ENCODE measurements around the gene NT5C3B. TPM values are rescaled to one million over a fixed set of nuclear protein-coding genes. Genes with fewer than 3 reads are reported as not detected.
"Not testable (repeated sequence)": the region's sequence is repeated elsewhere in the genome, so short reads cannot be mapped to it uniquely, and the experiment has no call there.

The NT5C3B gene
- total RNA-seq, 1 donor from 2014 or later, result 67.6 TPM

- H3K4me3 ChIP-seq (ENCODE audit: low read depth, low read length), result peak within 1 kb of the TSS; percentile 82
- DNase-seq (ENCODE audit: low read depth), result no peak
- no peak for TF ChIP-seq CTCF (conservative IDR thresholded peaks at IDR 0.05; ENCODE audit: low read depth, low read length)
These were observed 1.9 kb upstream of the NT5C3B start, which contains the start of gene KLHL10 for GRCh38 chr17:41837761-41838538. TSS of gene KLHL10 (plus strand) at chr17:41837825. CDS start at chr17:41837933, 108 bp downstream.

GRCh38 chr17:41836550-41837196, 641 bp upstream of the NT5C3B start:
- TF ChIP-seq CTCF (conservative IDR thresholded peaks at IDR 0.05; ENCODE audit: low read depth, low read length), result no peak
- H3K4me3 ChIP-seq (ENCODE audit: low read depth, low read length), result peak overlapping the region; percentile 82
- DNase-seq (ENCODE audit: low read depth), result no peak

- TF ChIP-seq CTCF (conservative IDR thresholded peaks at IDR 0.05; ENCODE audit: low read depth, low read length), result no peak
- H3K4me3 ChIP-seq (ENCODE audit: low read depth, low read length), result peak overlapping the region; percentile 82
- DNase-seq (ENCODE audit: low read depth), result no peak
These were observed 725 bp downstream of the NT5C3B start for GRCh38 chr17:41835214-41835799.

- H3K4me3 ChIP-seq (ENCODE audit: low read depth, low read length); DNase-seq (ENCODE audit: low read depth): not testable (repeated sequence)
These were observed 6.1 kb downstream of the NT5C3B start for GRCh38 chr17:41829961-41830360.

GRCh38 chr17:41825175-41825845, 10.7 kb downstream of the NT5C3B start:
- no peak for TF ChIP-seq CTCF (conservative IDR thresholded peaks at IDR 0.05; ENCODE audit: low read depth, low read length)
- no peak for DNase-seq (ENCODE audit: low read depth)
- H3K4me3 ChIP-seq (ENCODE audit: low read depth, low read length), result no peak overlapping the region

GRCh38 chr17:41824086-41824485, 11.9 kb downstream of the NT5C3B start:
- no peak overlapping the region for H3K4me3 ChIP-seq (ENCODE audit: low read depth, low read length)
- no peak for DNase-seq (ENCODE audit: low read depth)
- no peak for TF ChIP-seq CTCF (conservative IDR thresholded peaks at IDR 0.05; ENCODE audit: low read depth, low read length)

- TF ChIP-seq CTCF (conservative IDR thresholded peaks at IDR 0.05; ENCODE audit: low read depth, low read length), result no peak
These were observed 12.5 kb downstream of the NT5C3B start for GRCh38 chr17:41823580-41823979.

More at GRCh38 chr17:41823580-41823979, 12.5 kb downstream of the NT5C3B start:
- H3K4me3 ChIP-seq (ENCODE audit: low read depth, low read length), result no peak overlapping the region
- no peak for DNase-seq (ENCODE audit: low read depth)

All from epithelial cell of proximal tubule (primary cell).